DOHH2 (cell line): ENCODE measurements around the gene SOX1.

Source experiments
- H3F3A ChIP-seq: fragments of 200-600 bp; sonication (generic), shearing (Covaris generic); 2 replicates; pipeline ENCODE4 v1.6.0; 2016; ENCODE audit warnings: antibody characterized with exemption, mild to moderate bottlenecking; ENCODE audit not compliant: control insufficient read depth, insufficient read depth
- H3K27ac ChIP-seq: fragments of 200-600 bp; sonication (generic); 2 replicates; pipeline ENCODE4 v1.5.1; 2014; ENCODE audit warnings: low read depth, mild to moderate bottlenecking, low read length, moderate library complexity
- H3K27me3 ChIP-seq: fragments of 200-600 bp; sonication (generic); 2 replicates; pipeline ENCODE4 v1.6.1; 2014; ENCODE audit warnings: mild to moderate bottlenecking, low read length, mixed read lengths; ENCODE audit not compliant: control insufficient read depth
- H3K36me3 ChIP-seq: fragments of 200-600 bp; sonication (generic); 2 replicates; pipeline ENCODE4 v1.6.1; 2014; ENCODE audit warnings: mild to moderate bottlenecking, low read length, moderate library complexity, mixed read lengths; ENCODE audit not compliant: control insufficient read depth
- H3K4me1 ChIP-seq: fragments of 200-600 bp; sonication (generic); 2 replicates; pipeline ENCODE4 v1.6.1; 2014; ENCODE audit warnings: mild to moderate bottlenecking, low read length, mixed read lengths; ENCODE audit not compliant: control insufficient read depth
- H3K4me2 ChIP-seq: fragments of 200-600 bp; sonication (generic); 2 replicates; pipeline ENCODE4 v1.6.0; 2014; ENCODE audit warnings: mild to moderate bottlenecking, low read length, moderate library complexity
- H3K4me3 ChIP-seq: fragments of 200-600 bp; sonication (generic); 2 replicates; pipeline ENCODE4 v1.5.1; 2014; ENCODE audit warnings: mild to moderate bottlenecking, low read length, mixed read lengths
- H3K79me2 ChIP-seq: fragments of 200-600 bp; sonication (generic); 2 replicates; pipeline ENCODE4 v1.6.1; 2014; ENCODE audit warnings: mild to moderate bottlenecking, low read length, mixed read lengths; ENCODE audit not compliant: control insufficient read depth
- H3K9me2 ChIP-seq: fragments of 200-600 bp; sonication (generic); replicated peaks from 2 replicates; pipeline ENCODE4 v1.6.1; 2014; ENCODE audit warnings: mild to moderate bottlenecking, low read length, mixed read lengths; ENCODE audit not compliant: control insufficient read depth
- H3K9me3 ChIP-seq: fragments of 200-600 bp; sonication (generic); 2 replicates; pipeline ENCODE4 v1.6.1; 2014; ENCODE audit warnings: antibody characterized with exemption, low read length, mixed read lengths; ENCODE audit not compliant: control insufficient read depth, insufficient read depth
- H4K20me1 ChIP-seq: fragments of 200-600 bp; sonication (generic); 2 replicates; pipeline ENCODE4 v1.6.0; 2014; ENCODE audit warnings: low read depth, mild to moderate bottlenecking, antibody characterized with exemption, low read length, moderate library complexity; ENCODE audit not compliant: control insufficient read depth, insufficient read depth
- CTCF ChIP-seq: fragments of 200-600 bp; sonication (generic); IDR thresholded peaks from one replicate; pipeline ENCODE4 v1.5.1; 2014; ENCODE audit warnings: antibody characterized with exemption, mild to moderate bottlenecking, low read depth, low read length; ENCODE audit not compliant: poor library complexity, severe bottlenecking
- EZH2phosphoT487 ChIP-seq: fragments of 200-600 bp; sonication (generic); IDR thresholded peaks from 2 replicates; pipeline ENCODE4 v1.6.1; 2017; ENCODE audit warnings: borderline replicate concordance, mild to moderate bottlenecking, antibody characterized with exemption, low read length, moderate library complexity, mixed read lengths

The SOX1 gene

GRCh38 chr13:112078216-112078615 lies 11.3 kb downstream of the SOX1 start:
- no peaks in the 10 kb centered on the region for H3K36me3 ChIP-seq
- no peaks in the 10 kb centered on the region for H3K27me3 ChIP-seq
- H3K79me2 ChIP-seq: no peaks in the 10 kb centered on the region
- no peaks in the 10 kb centered on the region for H3K9me2 ChIP-seq
- no peaks in the 10 kb centered on the region for H3K9me3 ChIP-seq
- no peaks in the 10 kb centered on the region for H4K20me1 ChIP-seq
- no peaks in the 10 kb centered on the region for H3K4me1 ChIP-seq
- TF ChIP-seq CTCF: no peak
- TF ChIP-seq EZH2phosphoT487: no peak
- H3F3A ChIP-seq: no peaks in the 10 kb centered on the region
- no peak overlapping the region for H3K4me3 ChIP-seq
- no peak overlapping the region for H3K27ac ChIP-seq
- H3K4me2 ChIP-seq: no peak overlapping the region

GRCh38 chr13:112078879-112079531 lies 12.1 kb downstream of the SOX1 start:
- Histone ChIP-seq H3K4me3 (no peak overlapping the region), H4K20me1 (no peaks in the 10 kb centered on the region), H3K4me2 (no peak overlapping the region), H3K27ac (no peak overlapping the region), H3K4me1 (no peaks in the 10 kb centered on the region), H3F3A (no peaks in the 10 kb centered on the region), H3K36me3 (no peaks in the 10 kb centered on the region), H3K79me2 (no peaks in the 10 kb centered on the region), H3K27me3 (no peaks in the 10 kb centered on the region), H3K9me3 (peaks cover under 1% of the 10 kb centered on the region; the same call in 1 of the 2 replicates), H3K9me2 (no peaks in the 10 kb centered on the region)
- no peak for TF ChIP-seq CTCF
- TF ChIP-seq EZH2phosphoT487: no peak

- TF ChIP-seq CTCF (no peak), EZH2phosphoT487 (no peak)
- H3K9me2 ChIP-seq: no peaks in the 10 kb centered on the region
- no peaks in the 10 kb centered on the region for H3K27me3 ChIP-seq
- no peak overlapping the region for H3K4me3 ChIP-seq
- H3F3A ChIP-seq: no peaks in the 10 kb centered on the region
- H3K27ac ChIP-seq: no peak overlapping the region
- H3K9me3 ChIP-seq: peaks cover 7% of the 10 kb centered on the region; the same call in 1 of the 2 replicates
- H3K4me2 ChIP-seq: no peak overlapping the region
- no peaks in the 10 kb centered on the region for H3K4me1 ChIP-seq
- H3K79me2 ChIP-seq: no peaks in the 10 kb centered on the region
- no peaks in the 10 kb centered on the region for H3K36me3 ChIP-seq
- H4K20me1 ChIP-seq: no peaks in the 10 kb centered on the region
Observed at GRCh38 chr13:112079696-112080095, 12.7 kb downstream of the SOX1 start.
